HCT116 (cell line): ENCODE data around the gene LYRM4. TPM values are rescaled to one million over a fixed set of nuclear protein-coding genes. Genes with fewer than 3 reads are reported as not detected.

Source experiments
- ATAC-seq: fragments of 200-7000 bp; cut with Tn5 transposase; 2 replicates; pipeline ENCODE4 v1.9.1; 2020; ENCODE audit warnings: mild to moderate bottlenecking, moderate library complexity
- BruUV-seq: library from RNA; stranded (reverse); fragments of 400-500 nt; replicated peaks from 2 replicates; lab custom pipeline; 2021; lab: Mats Ljungman, UMichigan
- CTCF ChIA-PET: fragments of 300-600 bp; sonication (Branson Sonifier 250); formaldehyde crosslinking; loops from one replicate; lab custom pipeline; 2021; ENCODE audit warnings: antibody characterized with exemption; lab: Charles Lee
- POLR2A ChIA-PET: fragments of 300-600, 350-600 bp; sonication (Branson Sonifier 250); formaldehyde crosslinking; loops from one replicate; lab custom pipeline; 2021; ENCODE audit warnings: antibody characterized with exemption; lab: Charles Lee
- RAD21 ChIA-PET, 2 experiments: fragments of 300-600 bp; sonication (Branson Sonifier 250); formaldehyde crosslinking; loops; one replicate each; lab custom pipeline; 2023; ENCODE audit warnings: low total read pairs in 2 of 2; ENCODE audit not compliant: uncharacterized antibody in 2 of 2, unreplicated experiment in 2 of 2, low non-redundant PET in 1 of 2; lab: Charles Lee
- DNase-seq: peaks from one replicate; pipeline ENCODE4 v3.0.0-alpha.2; 2010; ENCODE audit warnings: low read depth, low spot score
- H2AFZ ChIP-seq: fragments of 200-600 bp; shearing (Covaris generic), sonication (generic); 2 replicates; pipeline ENCODE4 v1.6.1; 2017; ENCODE audit warnings: low read depth, mixed run types, mixed read lengths, antibody characterized with exemption, low read length; ENCODE audit not compliant: poor library complexity, severe bottlenecking
- H3K27ac ChIP-seq: 2 replicates; pipeline ENCODE4 v1.5.1; 2012; ENCODE audit warnings: low read depth, low read length
- H3K27me3 ChIP-seq: fragments of 200-600 bp; sonication (generic); 2 replicates; pipeline ENCODE4 v1.6.1; 2016; ENCODE audit warnings: mixed run types, low read length, mixed read lengths; ENCODE audit not compliant: insufficient read depth
- H3K36me3 ChIP-seq, 2 experiments: fragments of 200-500 bp in 1 of 2; fragments of 200-600 bp in 1 of 2; sonication (Bioruptor generic) in 1 of 2; sonication (generic) in 1 of 2; 2 replicates each; pipeline versions ENCODE4 v1.5.1 to v1.6.1; 2014 to 2016; ENCODE audit warnings: low read length in 2 of 2, inconsistent platforms in 1 of 2, mixed read lengths in 1 of 2, mixed run types in 1 of 2; ENCODE audit not compliant: insufficient read depth in 2 of 2, control insufficient read depth in 1 of 2
- H3K4me1 ChIP-seq, 2 experiments: fragments of 200-600 bp in 1 of 2; sonication (generic) in 1 of 2; 2 replicates each; pipeline versions ENCODE4 v1.5.1 to v1.6.1; 2012 to 2017; ENCODE audit warnings: low read length in 2 of 2, inconsistent platforms in 1 of 2, mild to moderate bottlenecking in 1 of 2, mixed read lengths in 1 of 2, mixed run types in 1 of 2, moderate library complexity in 1 of 2; ENCODE audit not compliant: insufficient read depth in 2 of 2, control insufficient read depth in 1 of 2
- H3K4me2 ChIP-seq: fragments of 200-600 bp; sonication (generic); 2 replicates; pipeline ENCODE4 v1.6.1; 2017; ENCODE audit warnings: mixed run types, low read length, mixed read lengths
- H3K4me3 ChIP-seq, 2 experiments: fragments of 200-600 bp in 1 of 2; sonication (generic) in 1 of 2; replicated peaks in 1 of 2; 2 replicates each; pipeline ENCODE4 v1.5.1; 2011 to 2016; ENCODE audit warnings: low read length in 2 of 2, control low read depth in 1 of 2, low read depth in 1 of 2, mild to moderate bottlenecking in 1 of 2, mixed read lengths in 1 of 2, mixed run types in 1 of 2
- H3K79me2 ChIP-seq: fragments of 200-600 bp; sonication (generic); 2 replicates; pipeline ENCODE4 v1.6.1; 2017; ENCODE audit warnings: mild to moderate bottlenecking, mixed run types, low read length, moderate library complexity, mixed read lengths; ENCODE audit not compliant: insufficient read depth
- H3K9ac ChIP-seq: fragments of 200-600 bp; sonication (generic); 2 replicates; pipeline ENCODE4 v1.6.1; 2016; ENCODE audit warnings: low read length, mixed read lengths
- H3K9me2 ChIP-seq: fragments of 200-600 bp; sonication (generic), shearing (Covaris generic); 2 replicates; pipeline ENCODE4 v1.6.1; 2017; ENCODE audit warnings: mixed run types, mild to moderate bottlenecking, moderate library complexity; ENCODE audit not compliant: insufficient read depth
- H3K9me3 ChIP-seq, 2 experiments: fragments of 200-500 bp in 1 of 2; fragments of 200-600 bp in 1 of 2; sonication (Bioruptor generic) in 1 of 2; sonication (generic) in 1 of 2; 2 replicates each; pipeline ENCODE4 v1.6.1; 2014 to 2017; ENCODE audit warnings: low read length in 2 of 2, mixed read lengths in 2 of 2, inconsistent platforms in 1 of 2, low read depth in 1 of 2, mild to moderate bottlenecking in 1 of 2, mixed run types in 1 of 2, moderate library complexity in 1 of 2; ENCODE audit not compliant: control insufficient read depth in 1 of 2, insufficient read depth in 1 of 2
- H4K20me1 ChIP-seq: fragments of 200-600 bp; sonication (generic), shearing (Covaris generic); 2 replicates; pipeline ENCODE4 v1.6.1; 2017; ENCODE audit warnings: mixed run types, mild to moderate bottlenecking, moderate library complexity; ENCODE audit not compliant: insufficient read depth
- CBX3 ChIP-seq: IDR thresholded peaks from 2 replicates; pipeline ENCODE4 v1.6.1; 2012; ENCODE audit warnings: low read depth
- EGR1 ChIP-seq: IDR thresholded peaks from 2 replicates; pipeline ENCODE4 v1.6.1; 2012; ENCODE audit warnings: low read depth
- EZH2 ChIP-seq: fragments of 200-600 bp; sonication (generic); IDR thresholded peaks from 2 replicates; pipeline ENCODE4 v1.6.1; 2017; ENCODE audit warnings: antibody characterized with exemption, mixed run types
- EZH2phosphoT487 ChIP-seq: fragments of 200-600 bp; IDR thresholded peaks from 2 replicates; pipeline ENCODE4 v1.6.1; 2018; ENCODE audit warnings: antibody characterized with exemption, borderline replicate concordance
- JUND ChIP-seq: IDR thresholded peaks from 2 replicates; pipeline ENCODE4 v1.6.1; 2012
- MAX ChIP-seq: IDR thresholded peaks from 2 replicates; pipeline ENCODE4 v1.6.1; 2012
- POLR2A ChIP-seq: IDR thresholded peaks from 2 replicates; pipeline ENCODE4 v1.7.0; 2011; ENCODE audit warnings: borderline replicate concordance; ENCODE audit not compliant: insufficient read depth, insufficient read length; ENCODE audit errors: extremely low read depth
- RAD21 ChIP-seq: IDR thresholded peaks from 2 replicates; pipeline ENCODE4 v1.6.1; 2012; ENCODE audit warnings: low read depth, mild to moderate bottlenecking
- REST ChIP-seq: IDR thresholded peaks from 2 replicates; pipeline ENCODE4 v1.6.1; 2012; ENCODE audit warnings: low read depth
- SIN3A ChIP-seq: IDR thresholded peaks from 2 replicates; pipeline ENCODE4 v1.6.1; 2012; ENCODE audit warnings: low read depth
- SP1 ChIP-seq: IDR thresholded peaks from 2 replicates; pipeline ENCODE4 v1.6.1; 2012; ENCODE audit warnings: low read depth
- YY1 ChIP-seq: IDR thresholded peaks from 2 replicates; pipeline ENCODE4 v1.6.1; 2011; ENCODE audit warnings: low read length, low read depth, moderate library complexity, mild to moderate bottlenecking; ENCODE audit not compliant: insufficient replicate concordance; ENCODE audit errors: extremely low read depth
- ZBTB33 ChIP-seq: IDR thresholded peaks from 2 replicates; pipeline ENCODE4 v1.6.1; 2011; ENCODE audit warnings: mild to moderate bottlenecking, low read length, moderate library complexity; ENCODE audit not compliant: insufficient replicate concordance; ENCODE audit errors: extremely low read depth
- ZFX ChIP-seq: fragments of 450-650 bp; IDR thresholded peaks from 2 replicates; pipeline ENCODE4 v1.6.1; 2017
- ZNF274 ChIP-seq: fragments of 200-500 bp; sonication (Bioruptor generic); IDR thresholded peaks from 2 replicates; pipeline ENCODE4 v1.6.1; 2014; ENCODE audit warnings: mild to moderate bottlenecking, low read depth, low read length, inconsistent platforms
- intact Hi-C: fragments of 100-400 bp; cut with micrococcal nuclease; formaldehyde crosslinking; loops from 2 replicates; pipeline ENCODE4 v1.10.0; 2022
- total RNA-seq: library from RNA; stranded (reverse); gene quantifications from one replicate; pipeline ENCODE4 v1.2.1, GENCODE V29; 2021; ENCODE audit not compliant: unreplicated experiment

LYRM4 gene
- total RNA-seq, 1 experiment from 2014 or later = 30.1 TPM

GRCh38 chr6:5105146-5105545 is 155.6 kb downstream of the LYRM4 start:
- no peaks in the 10 kb centered on the region for H3K4me1 ChIP-seq
- no peaks in the 10 kb centered on the region for H3K27me3 ChIP-seq
- no peaks in the 10 kb centered on the region for H4K20me1 ChIP-seq
- H3K9me2 ChIP-seq = no peaks in the 10 kb centered on the region
- no peak overlapping the region for H3K4me3 ChIP-seq
- POLR2A ChIA-PET = no interaction called here
- RAD21 ChIA-PET = no interaction called here
- no peaks in the 10 kb centered on the region for H3K36me3 ChIP-seq
- TF ChIP-seq RAD21 (no peak), ZNF274 (no peak)
- TF ChIP-seq, all 23 proteins: peak for 0
- DNase-seq = no peak
- Histone ChIP-seq H3K4me2 (no peak overlapping the region), H3K9me3 (no peaks in the 10 kb centered on the region), H3K79me2 (no peaks in the 10 kb centered on the region), H3K27ac (no peak overlapping the region), H2AFZ (no peak overlapping the region), H3K9ac (no peak overlapping the region)
- intact Hi-C loops = no loop called here
- CTCF ChIA-PET = interaction anchor here (1.3 kb wide), 1 partner anchor 27 kb away, joined by 3 read pairs; no protein-coding TSS in a partner anchor
- no TSS peak for BruUV-seq
- no peak for ATAC-seq

GRCh38 chr6:5104667-5105066 is 156.1 kb downstream of the LYRM4 start:
- intact Hi-C loops = no loop called here
- RAD21 ChIA-PET = no interaction called here

More at GRCh38 chr6:5104667-5105066, 156.1 kb downstream of the LYRM4 start:
- TF ChIP-seq SIN3A (no peak), ZBTB33 (no peak), REST (no peak), EZH2 (no peak), MAX (no peak), YY1 (no peak), POLR2A (no peak), EGR1 (no peak), JUND (no peak), ZNF274 (no peak), EZH2phosphoT487 (no peak), CBX3 (no peak), ZFX (no peak), RAD21 (no peak), SP1 (no peak)
- Histone ChIP-seq H3K9me2 (no peaks in the 10 kb centered on the region), H2AFZ (no peak overlapping the region), H3K36me3 (no peaks in the 10 kb centered on the region), H3K27ac (no peak overlapping the region), H3K9me3 (no peaks in the 10 kb centered on the region), H3K4me3 (no peak overlapping the region), H3K4me2 (no peak overlapping the region), H3K79me2 (no peaks in the 10 kb centered on the region), H3K27me3 (no peaks in the 10 kb centered on the region), H3K9ac (no peak overlapping the region), H4K20me1 (no peaks in the 10 kb centered on the region), H3K4me1 (peaks cover 0 to 3% of the 10 kb centered on the region in 2 experiments; a peak in 2 of 4 replicates)
- BruUV-seq = no TSS peak
- ChIA-PET CTCF (interaction anchor here (1.3 kb wide), 1 partner anchor 27 kb away, joined by 3 read pairs; no protein-coding TSS in a partner anchor), POLR2A (no interaction called here)
- no peak for DNase-seq
- ATAC-seq = no peak
